Naive thymus-derived CD4-positive, alpha-beta T cell (primary cell): Measurements from ENCODE around the gene ZMYM1. TPM values are rescaled to one million over a fixed set of nuclear protein-coding genes. Genes with fewer than 3 reads are reported as not detected.
A peak's percentile ranks its signal among the peaks of the same experiment; 100 is the strongest.
"Not testable (repeated sequence)": the region's sequence is repeated elsewhere in the genome, so short reads cannot be mapped to it uniquely, and the experiment has no call there.

ENCODE experiments used
- ATAC-seq: fragments of 150-1000 bp; cut with Tn5 transposase; 2 replicates; pipeline ENCODE4 v1.10.0; 2021; ENCODE audit warnings: mild to moderate bottlenecking, moderate library complexity
- CTCF ChIA-PET: fragments of 350-600 bp; sonication (Branson Sonifier 250); formaldehyde crosslinking; loops from one replicate; lab custom pipeline; 2021; ENCODE audit warnings: antibody characterized with exemption; lab: Charles Lee
- POLR2A ChIA-PET: fragments of 350-600 bp; sonication (Branson Sonifier 250); formaldehyde crosslinking; loops from one replicate; lab custom pipeline; 2021; ENCODE audit warnings: antibody characterized with exemption, inconsistent platforms; lab: Charles Lee
- DNase-seq, 9 donors: peaks; one replicate each; pipeline versions ENCODE4 v3.0.0 to v3.0.0-alpha.2; 2020 to 2022; ENCODE audit warnings: mixed read lengths in 1 of 9
- H3K27ac ChIP-seq: one replicate; pipeline ENCODE4 v1.7.0; 2013; ENCODE audit warnings: mild to moderate bottlenecking, low read depth, low read length, moderate library complexity
- H3K27me3 ChIP-seq, 2 donors: one replicate each; pipeline ENCODE4 v1.7.0; 2013; ENCODE audit warnings: low read length in 2 of 2, mild to moderate bottlenecking in 2 of 2, moderate library complexity in 2 of 2; ENCODE audit not compliant: control insufficient read depth in 2 of 2, insufficient read depth in 2 of 2
- H3K36me3 ChIP-seq, 3 experiments: 1 replicate in 2 of 3; 2 replicates in 1 of 3; pipeline ENCODE4 v1.7.0; 2013; ENCODE audit warnings: low read length in 3 of 3, mild to moderate bottlenecking in 3 of 3, moderate library complexity in 1 of 3; ENCODE audit not compliant: insufficient read depth in 3 of 3, control insufficient read depth in 2 of 3
- H3K4me1 ChIP-seq, 2 donors: one replicate each; pipeline ENCODE4 v1.7.0; 2013; ENCODE audit warnings: low read length in 2 of 2, mild to moderate bottlenecking in 2 of 2, moderate library complexity in 1 of 2; ENCODE audit not compliant: control insufficient read depth in 2 of 2, insufficient read depth in 2 of 2
- H3K4me3 ChIP-seq: 2 replicates; pipeline ENCODE4 v1.7.0; 2013; ENCODE audit warnings: mild to moderate bottlenecking, low read length
- H3K9me3 ChIP-seq, 3 experiments: 1 replicate in 2 of 3; 2 replicates in 1 of 3; pipeline ENCODE4 v1.7.0; 2013; ENCODE audit warnings: low read length in 3 of 3; ENCODE audit not compliant: control insufficient read depth in 2 of 3
- H3K27ac Mint-ChIP-seq, 9 donors: one replicate each; pipeline ENCODE4 v1.8.0; 2020 to 2022; ENCODE audit warnings: mixed read lengths in 9 of 9, mild to moderate bottlenecking in 8 of 9, moderate library complexity in 5 of 9, inconsistent platforms in 2 of 9
- H3K27me3 Mint-ChIP-seq, 5 donors: one replicate each; pipeline ENCODE4 v1.8.0; 2021 to 2022; ENCODE audit warnings: mixed read lengths in 5 of 5, mild to moderate bottlenecking in 1 of 5
- H3K36me3 Mint-ChIP-seq, 5 donors: one replicate each; pipeline ENCODE4 v1.8.0; 2020 to 2022; ENCODE audit warnings: mixed read lengths in 5 of 5, mild to moderate bottlenecking in 3 of 5, inconsistent platforms in 1 of 5
- H3K4me1 Mint-ChIP-seq, 7 donors: one replicate each; pipeline ENCODE4 v1.8.0; 2020 to 2022; ENCODE audit warnings: mixed read lengths in 7 of 7, mild to moderate bottlenecking in 3 of 7, inconsistent platforms in 1 of 7
- H3K4me3 Mint-ChIP-seq, 10 donors: one replicate each; pipeline ENCODE4 v1.8.0; 2020 to 2022; ENCODE audit warnings: mild to moderate bottlenecking in 10 of 10, mixed read lengths in 10 of 10, moderate library complexity in 6 of 10, inconsistent platforms in 2 of 10
- H3K9me3 Mint-ChIP-seq, 11 donors: one replicate each; pipeline ENCODE4 v1.8.0; 2020 to 2022; ENCODE audit warnings: mixed read lengths in 11 of 11, mild to moderate bottlenecking in 4 of 11, inconsistent platforms in 1 of 11, moderate library complexity in 1 of 11
- intact Hi-C, 2 donors: fragments of 100-400 bp; cut with micrococcal nuclease; formaldehyde crosslinking; loops; one replicate each; pipeline ENCODE4 v1.15.1; 2023
- polyA plus RNA-seq, 2 donors: library from polyadenylated mRNA; unstranded; fragments of 300-500 nt; fragmentation: Illumina TruSeq; gene quantifications; one replicate each; pipeline ENCODE4 v1.2.3, GENCODE V29; 2021
- total RNA-seq, 6 experiments: library from RNA in 5 of 6; stranded (reverse) in 5 of 6; gene quantifications; 1 replicate in 5 of 6; 2 replicates in 1 of 6; pipeline ENCODE4 v1.2.3 and lab custom pipeline; 2021 to 2026

The ZMYM1 gene
- total and polyA plus RNA-seq, 7 experiments from 2014 or later, result 11.8 to 21.2 (median 15.5) TPM

- peaks cover 14 to 25% (median 20%) of the 10 kb centered on the region in 5 donors for H3K27me3 Mint-ChIP-seq
- no peak overlapping the region for H3K27ac Mint-ChIP-seq
- Histone ChIP-seq H3K9me3 (peaks cover 0 to 5% (median 0%) of the 10 kb centered on the region in 3 experiments), H3K36me3 (no peaks in the 10 kb centered on the region), H3K27me3 (no peaks in the 10 kb centered on the region), H3K27ac (no peak overlapping the region), H3K4me3 (no peak overlapping the region), H3K4me1 (no peaks in the 10 kb centered on the region)
- no peak overlapping the region for H3K4me3 Mint-ChIP-seq
- no peak for ATAC-seq
- H3K9me3 Mint-ChIP-seq, result peaks cover 0 to 14% (median 0%) of the 10 kb centered on the region in 11 donors
- ChIA-PET POLR2A (no interaction called here), CTCF (no interaction called here)
- H3K4me1 Mint-ChIP-seq, result peaks cover 0 to 5% (median 0%) of the 10 kb centered on the region in 7 donors
- H3K36me3 Mint-ChIP-seq, result peaks cover 0 to 4% (median 0%) of the 10 kb centered on the region in 5 donors
- no peak for DNase-seq
- intact Hi-C loops, result no loop called here
These were observed 16.5 kb upstream of the ZMYM1 start for GRCh38 chr1:35062518-35063196.

GRCh38 chr1:35064265-35064664 is 14.9 kb upstream of the ZMYM1 start:
- ChIA-PET POLR2A (no interaction called here), CTCF (no interaction called here)
- ATAC-seq, result no peak

GRCh38 chr1:35069746-35070145 is 9.4 kb upstream of the ZMYM1 start:
- Mint-ChIP-seq H3K9me3 (no peaks in the 10 kb centered on the region), H3K27me3 (peaks cover 0 to 36% (median 6%) of the 10 kb centered on the region in 5 donors), H3K27ac (no peak overlapping the region), H3K36me3 (peaks cover 0 to 4% (median 0%) of the 10 kb centered on the region in 5 donors), H3K4me3 (no peak overlapping the region), H3K4me1 (no peaks in the 10 kb centered on the region)
- Histone ChIP-seq H3K27ac (no peak overlapping the region), H3K36me3 (no peaks in the 10 kb centered on the region), H3K27me3 (no peaks in the 10 kb centered on the region), H3K9me3 (no peaks in the 10 kb centered on the region), H3K4me1 (no peaks in the 10 kb centered on the region), H3K4me3 (no peak overlapping the region)
- CTCF ChIA-PET, result no interaction called here
- no peak for DNase-seq
- intact Hi-C loops, result loop anchor here in 1 of 2 donors (10.0 kb wide), 1 partner anchor 85 kb away; the partner anchor contains the start of gene TMEM35B
- no peak for ATAC-seq
- POLR2A ChIA-PET, result no interaction called here

More at GRCh38 chr1:35064265-35064664, 14.9 kb upstream of the ZMYM1 start:
- no peak overlapping the region for H3K27ac ChIP-seq
- Mint-ChIP-seq H3K4me3 (no peak overlapping the region), H3K27ac (no peak overlapping the region), H3K4me1 (peaks cover 0 to 5% (median 0%) of the 10 kb centered on the region in 7 donors), H3K27me3 (peaks cover 4 to 14% (median 9%) of the 10 kb centered on the region in 5 donors), H3K9me3 (peaks cover 0 to 9% (median 0%) of the 10 kb centered on the region in 11 donors), H3K36me3 (peaks cover 0 to 4% (median 0%) of the 10 kb centered on the region in 5 donors)
- no peak overlapping the region for H3K4me3 ChIP-seq
- H3K36me3 ChIP-seq, result no peaks in the 10 kb centered on the region
- H3K27me3 ChIP-seq, result no peaks in the 10 kb centered on the region
- no peaks in the 10 kb centered on the region for H3K4me1 ChIP-seq
- no peak for DNase-seq
- intact Hi-C loops, result no loop called here
- peaks cover 0 to 5% (median 0%) of the 10 kb centered on the region in 3 experiments for H3K9me3 ChIP-seq

- intact Hi-C loops, result loop anchor here in 1 of 2 donors (10.0 kb wide), 1 partner anchor 89 kb away; the partner anchor contains the start of gene TMEM35B
- H3K4me1 ChIP-seq, result no peaks in the 10 kb centered on the region
- Mint-ChIP-seq H3K4me3 (no peak overlapping the region), H3K27ac (no peak overlapping the region), H3K9me3 (peaks cover 0 to 12% (median 0%) of the 10 kb centered on the region in 11 donors), H3K4me1 (peaks cover 0 to 4% (median 0%) of the 10 kb centered on the region in 7 donors), H3K27me3 (peaks cover 11 to 34% (median 16%) of the 10 kb centered on the region in 5 donors), H3K36me3 (peaks cover 0 to 10% (median 4%) of the 10 kb centered on the region in 5 donors)
- DNase-seq (no peak), ATAC-seq (no peak)
- ChIA-PET POLR2A (no interaction called here), CTCF (interaction anchor here (0.6 kb wide), 1 partner anchor 165 kb away, joined by 3 read pairs; no protein-coding TSS in a partner anchor)
- no peaks in the 10 kb centered on the region for H3K36me3 ChIP-seq
- no peak overlapping the region for H3K27ac ChIP-seq
- no peaks in the 10 kb centered on the region for H3K27me3 ChIP-seq
- no peaks in the 10 kb centered on the region for H3K9me3 ChIP-seq
- no peak overlapping the region for H3K4me3 ChIP-seq
These were observed 5.8 kb upstream of the ZMYM1 start for GRCh38 chr1:35073265-35073811.

- peaks cover 8 to 11% of the 10 kb centered on the region in 2 donors for H3K4me1 ChIP-seq
- Mint-ChIP-seq H3K36me3 (peaks cover 0 to 15% (median 4%) of the 10 kb centered on the region in 5 donors), H3K4me1 (peaks cover 15 to 30% (median 25%) of the 10 kb centered on the region in 7 donors), H3K27me3 (peaks cover 11 to 27% (median 16%) of the 10 kb centered on the region in 5 donors), H3K9me3 (peaks cover 0 to 12% (median 0%) of the 10 kb centered on the region in 11 donors)
- CTCF ChIA-PET, H3K4me3 ChIP-seq, H3K27me3 ChIP-seq, H3K9me3 ChIP-seq, H3K4me3 Mint-ChIP-seq, H3K27ac ChIP-seq, ATAC-seq, DNase-seq, H3K27ac Mint-ChIP-seq, POLR2A ChIA-PET, H3K36me3 ChIP-seq: not testable (repeated sequence)
- intact Hi-C loops, result loop anchor here (5.0 to 10.0 kb wide), 3 partner anchors 92 to 191 kb away; partner anchors contain the start of genes SFPQ (in 1 of the 2), TMEM35B (in 1 of the 2) and ZMYM4 (in 1 of the 2)
These were observed 2.8 kb upstream of the ZMYM1 start for GRCh38 chr1:35076426-35076825.

- Histone ChIP-seq H3K36me3 (no peaks in the 10 kb centered on the region), H3K27me3 (no peaks in the 10 kb centered on the region), H3K9me3 (no peaks in the 10 kb centered on the region), H3K4me1 (peaks cover 8 to 11% of the 10 kb centered on the region in 2 donors), H3K27ac (peak overlapping the region; percentile 86), H3K4me3 (peak overlapping the region; percentile 72)
- ChIA-PET POLR2A (interaction anchor here (0.7 to 1.5 kb wide), 3 partner anchors 50 to 708 kb away, joined by 3 to 13 read pairs (median 4); partner anchors contain the start of gene TMEM35B), CTCF (no interaction called here)
- Mint-ChIP-seq H3K36me3 (peaks cover 4 to 18% (median 10%) of the 10 kb centered on the region in 5 donors), H3K27ac (peak overlapping the region; percentile 97 to 100 (median 99)), H3K9me3 (peaks cover 0 to 9% (median 0%) of the 10 kb centered on the region in 11 donors), H3K4me3 (peak overlapping the region; percentile 84 to 100 (median 98)), H3K4me1 (peaks cover 21 to 57% (median 50%) of the 10 kb centered on the region in 7 donors), H3K27me3 (peaks cover 0 to 12% (median 9%) of the 10 kb centered on the region in 5 donors)
- intact Hi-C loops, result no loop called here
- ATAC-seq, result no peak
- DNase-seq, result no peak
These were observed 1.1 kb downstream of the ZMYM1 start for GRCh38 chr1:35080171-35080854.
